IMR-90 (cell line): ENCODE measurements around the gene CLEC2A. TPM values are rescaled to one million over a fixed set of nuclear protein-coding genes. Genes with fewer than 3 reads are reported as not detected.

Experiments used
- ATAC-seq: fragments of 200-7000 bp; cut with Tn5 transposase; 2 replicates; pipeline ENCODE4 v1.9.1; 2020; ENCODE audit warnings: low read depth, mild to moderate bottlenecking, moderate library complexity
- BruUV-seq: library from RNA; stranded (reverse); fragments of 400-500 nt; replicated peaks from 2 replicates; lab custom pipeline; 2021; lab: Mats Ljungman, UMichigan
- CTCF ChIA-PET: fragments of 300-600 bp; formaldehyde crosslinking; extraction: SDS; loops from one replicate; lab custom pipeline; 2021; ENCODE audit warnings: antibody characterized with exemption; lab: Yijun Ruan, JAX
- POLR2A ChIA-PET: fragments of 300-600 bp; sonication (Branson Sonifier 250); formaldehyde crosslinking; loops from one replicate; lab custom pipeline; 2022; ENCODE audit warnings: antibody characterized with exemption; ENCODE audit not compliant: unreplicated experiment; lab: Charles Lee
- DNase-seq: peaks from one replicate; pipeline ENCODE4 v3.0.0; 2013
- H2AFZ ChIP-seq: replicated peaks from 2 replicates; pipeline ENCODE3; 2013; ENCODE audit warnings: low read length, mild to moderate bottlenecking; ENCODE audit not compliant: poor library complexity
- H2AK5ac ChIP-seq: 2 replicates; pipeline ENCODE4 v1.6.1; 2013; ENCODE audit warnings: low read depth, low read length, inconsistent platforms
- H2AK9ac ChIP-seq: replicated peaks from 2 replicates; pipeline ENCODE3; 2013; ENCODE audit warnings: mild to moderate bottlenecking, low read depth, low read length, moderate library complexity; ENCODE audit not compliant: poor library complexity
- H2BK120ac ChIP-seq: 2 replicates; pipeline ENCODE4 v1.6.1; 2013; ENCODE audit warnings: low read depth, low read length, inconsistent platforms
- H2BK15ac ChIP-seq: 3 replicates; pipeline ENCODE4 v1.6.1; 2013; ENCODE audit warnings: low read depth, low read length, inconsistent platforms
- H2BK20ac ChIP-seq: 2 replicates; pipeline ENCODE4 v1.6.1; 2013; ENCODE audit warnings: low read depth, mild to moderate bottlenecking, inconsistent platforms, low read length, moderate library complexity
- H2BK5ac ChIP-seq: 2 replicates; pipeline ENCODE4 v1.6.1; 2013; ENCODE audit warnings: mild to moderate bottlenecking, low read depth, low read length, inconsistent platforms; ENCODE audit not compliant: poor library complexity, severe bottlenecking
- H3K14ac ChIP-seq: replicated peaks from 2 replicates; pipeline ENCODE4 v1.6.1; 2013; ENCODE audit warnings: low read depth, low read length, inconsistent platforms
- H3K18ac ChIP-seq: 2 replicates; pipeline ENCODE4 v1.6.1; 2013; ENCODE audit warnings: low read depth, low read length, control low read depth
- H3K23ac ChIP-seq: 2 replicates; pipeline ENCODE4 v1.6.1; 2013; ENCODE audit warnings: low read depth, low read length, inconsistent platforms
- H3K27ac ChIP-seq: 2 replicates; pipeline ENCODE4 v1.5.1; 2013; ENCODE audit warnings: mild to moderate bottlenecking, control low read depth, low read length; ENCODE audit not compliant: insufficient read depth
- H3K27me3 ChIP-seq: 2 replicates; pipeline ENCODE4 v1.6.1; 2013; ENCODE audit warnings: low read length; ENCODE audit not compliant: control insufficient read depth, insufficient read depth
- H3K36me3 ChIP-seq: 2 replicates; pipeline ENCODE4 v1.6.1; 2013; ENCODE audit warnings: low read length, mixed read lengths; ENCODE audit not compliant: control insufficient read depth, insufficient read depth
- H3K4ac ChIP-seq: 2 replicates; pipeline ENCODE4 v1.6.1; 2013; ENCODE audit warnings: low read depth, low read length, inconsistent platforms
- H3K4me1 ChIP-seq: 2 replicates; pipeline ENCODE4 v1.6.1; 2013; ENCODE audit warnings: low read length, mixed read lengths; ENCODE audit not compliant: control insufficient read depth, insufficient read depth
- H3K4me2 ChIP-seq: 2 replicates; pipeline ENCODE4 v1.6.1; 2013; ENCODE audit warnings: low read depth, mild to moderate bottlenecking, control low read depth, low read length, moderate library complexity
- H3K4me3 ChIP-seq: 2 replicates; pipeline ENCODE4 v1.5.1; 2013; ENCODE audit warnings: low read depth, mild to moderate bottlenecking, control low read depth, low read length, moderate library complexity; ENCODE audit not compliant: insufficient read depth
- H3K56ac ChIP-seq: 2 replicates; pipeline ENCODE4 v1.6.1; 2013; ENCODE audit warnings: low read length, inconsistent platforms; ENCODE audit not compliant: insufficient read depth; ENCODE audit errors: extremely low read depth
- H3K79me1 ChIP-seq, 2 experiments: 2 replicates each; pipeline ENCODE4 v1.6.1; 2013; ENCODE audit warnings: low read length in 2 of 2, inconsistent platforms in 1 of 2, low read depth in 1 of 2
- H3K9ac ChIP-seq: 2 replicates; pipeline ENCODE4 v1.6.1; 2013; ENCODE audit warnings: low read depth, low read length, control low read depth
- H3K9me1 ChIP-seq: 2 replicates; pipeline ENCODE4 v1.6.1; 2013; ENCODE audit warnings: low read length, inconsistent platforms; ENCODE audit not compliant: insufficient read depth
- H3K9me3 ChIP-seq: 2 replicates; pipeline ENCODE4 v1.6.1; 2013; ENCODE audit warnings: low read length; ENCODE audit not compliant: control insufficient read depth, insufficient read depth
- H4K20me1 ChIP-seq: 2 replicates; pipeline ENCODE4 v1.6.1; 2013; ENCODE audit warnings: low read length, inconsistent platforms; ENCODE audit not compliant: insufficient read depth
- H4K5ac ChIP-seq: 2 replicates; pipeline ENCODE4 v1.6.1; 2013; ENCODE audit warnings: mild to moderate bottlenecking, low read depth, low read length, control low read depth
- H4K8ac ChIP-seq, 2 experiments: 2 replicates each; pipeline ENCODE4 v1.6.1; 2013; ENCODE audit warnings: low read depth in 2 of 2, low read length in 2 of 2, control low read depth in 1 of 2, inconsistent platforms in 1 of 2
- H4K91ac ChIP-seq: 2 replicates; pipeline ENCODE4 v1.6.1; 2013; ENCODE audit warnings: low read depth, low read length, inconsistent platforms; ENCODE audit not compliant: insufficient read depth
- BHLHE40 ChIP-seq: fragments of 150-350 bp; IDR thresholded peaks from 2 replicates; pipeline ENCODE4 v1.6.1; 2016; ENCODE audit warnings: mild to moderate bottlenecking, low read depth, low read length
- CEBPB ChIP-seq: IDR thresholded peaks from 2 replicates; pipeline ENCODE4 v1.6.1; 2012; ENCODE audit warnings: low read depth, low read length, improper control_type of control experiment
- MXI1 ChIP-seq: IDR thresholded peaks from 2 replicates; pipeline ENCODE4 v1.6.1; 2012; ENCODE audit warnings: low read depth, mild to moderate bottlenecking, low read length, moderate library complexity, borderline replicate concordance
- POLR2A ChIP-seq: IDR thresholded peaks from 2 replicates; pipeline ENCODE4 v1.6.1; 2012; ENCODE audit warnings: mild to moderate bottlenecking, low read depth, low read length
- RAD21 ChIP-seq: IDR thresholded peaks from 2 replicates; pipeline ENCODE4 v1.6.1; 2012; ENCODE audit warnings: low read length, improper control_type of control experiment
- RFX5 ChIP-seq: IDR thresholded peaks from 2 replicates; pipeline ENCODE4 v1.8.0; 2012; ENCODE audit warnings: low read depth, mild to moderate bottlenecking, low read length, moderate library complexity
- WGBS, 2 experiments: methylation state at CpG; one replicate each; pipeline versions ENCODE4 v1.1.5 to v1.1.7; 2013; ENCODE audit warnings: missing lambda C conversion rate in 2 of 2; ENCODE audit not compliant: insufficient read length in 1 of 2; ENCODE audit errors: extremely low coverage in 2 of 2; 5-methylcytosine and 5-hydroxymethylcytosine counted together
- dilution Hi-C: fragments of 300-500 bp; cut with HindIII; formaldehyde crosslinking; loops from one replicate; pipeline ENCODE4 v1.14.3; 2018; ENCODE audit warnings: low sequenced_read_pairs; ENCODE audit not compliant: unreplicated experiment
- in situ Hi-C: fragments of 300-500 bp; cut with MboI; formaldehyde crosslinking; loops from 3 replicates; pipeline ENCODE4 v1.14.3; 2019; ENCODE audit warnings: low sequenced_read_pairs, inconsistent platforms, mixed read lengths
- intact Hi-C: fragments of 100-400 bp; cut with micrococcal nuclease; formaldehyde crosslinking; loops from 2 replicates; pipeline ENCODE4 v1.10.0; 2022
- polyA plus RNA-seq, 3 experiments: library from polyadenylated mRNA; depleted of rRNA; stranded (reverse); fragments of >200 nt; gene quantifications; 2 replicates each; pipeline ENCODE4 v1.2.3, GENCODE V29; 2012; ENCODE audit warnings: low replicate concordance in 1 of 3
- total RNA-seq: library from RNA; depleted of rRNA; stranded (reverse); fragments of >200 nt; gene quantifications from 2 replicates; pipeline ENCODE4 v1.2.3, GENCODE V29; 2012
- TF ChIP-seq, protein P1 (sequence below): fragments of 150-350 bp; IDR thresholded peaks from 2 replicates; pipeline ENCODE4 v1.6.1; 2016; ENCODE audit warnings: low read depth, mild to moderate bottlenecking, low read length, moderate library complexity, borderline replicate concordance

Gene CLEC2A
- total and polyA plus RNA-seq, 2 of the 4 experiments (the other 2 are of a cell fraction): not detected

DNA sequence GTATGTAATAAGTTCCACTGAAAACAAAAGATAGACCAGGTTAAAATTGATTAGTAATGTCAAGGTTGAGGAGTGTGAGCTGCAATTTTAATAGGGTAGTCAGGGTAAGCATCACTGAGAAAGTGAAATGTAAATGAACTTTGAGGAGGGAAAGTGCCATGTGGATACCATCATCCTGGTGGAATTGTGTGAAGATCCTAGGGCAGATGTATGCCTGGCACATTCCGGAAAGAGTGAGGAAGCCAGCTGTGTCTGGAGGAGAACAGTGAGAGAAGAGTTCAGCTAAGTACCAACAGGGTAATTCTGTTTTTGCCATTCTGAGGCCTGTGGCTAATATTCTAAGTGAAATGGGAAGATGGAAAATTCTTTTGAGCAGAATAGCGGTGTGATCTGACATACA lies 2.9 kb upstream of the CLEC2A start:
- Histone ChIP-seq H3K4me2 (no peak overlapping the region), H3K4me3 (no peak overlapping the region), H3K23ac (no peak overlapping the region), H4K5ac (no peak overlapping the region), H2AK9ac (no peak overlapping the region), H4K8ac (no peak overlapping the region), H3K27ac (no peak overlapping the region), H2BK5ac (no peak overlapping the region), H2BK120ac (no peak overlapping the region), H4K91ac (no peak overlapping the region), H3K27me3 (peaks cover 3% of the 10 kb centered on the region), H2BK15ac (no peak overlapping the region), H3K4ac (no peak overlapping the region), H3K4me1 (no peaks in the 10 kb centered on the region), H3K9ac (no peak overlapping the region), H3K9me1 (no peaks in the 10 kb centered on the region), H2BK20ac (no peak overlapping the region), H2AK5ac (no peak overlapping the region), H3K36me3 (no peaks in the 10 kb centered on the region), H3K79me1 (no peaks in the 10 kb centered on the region), H3K56ac (no peak overlapping the region), H4K20me1 (no peaks in the 10 kb centered on the region), H3K14ac (no peak overlapping the region), H3K18ac (no peak overlapping the region), H3K9me3 (no peaks in the 10 kb centered on the region), H2AFZ (no peak overlapping the region)
- POLR2A ChIA-PET: no interaction called here
- CTCF ChIA-PET: no interaction called here
- TF ChIP-seq RFX5 (no peak), MXI1 (no peak), POLR2A (no peak), BHLHE40 (no peak), CEBPB (no peak), RAD21 (no peak)
- TF ChIP-seq, protein P1, sequence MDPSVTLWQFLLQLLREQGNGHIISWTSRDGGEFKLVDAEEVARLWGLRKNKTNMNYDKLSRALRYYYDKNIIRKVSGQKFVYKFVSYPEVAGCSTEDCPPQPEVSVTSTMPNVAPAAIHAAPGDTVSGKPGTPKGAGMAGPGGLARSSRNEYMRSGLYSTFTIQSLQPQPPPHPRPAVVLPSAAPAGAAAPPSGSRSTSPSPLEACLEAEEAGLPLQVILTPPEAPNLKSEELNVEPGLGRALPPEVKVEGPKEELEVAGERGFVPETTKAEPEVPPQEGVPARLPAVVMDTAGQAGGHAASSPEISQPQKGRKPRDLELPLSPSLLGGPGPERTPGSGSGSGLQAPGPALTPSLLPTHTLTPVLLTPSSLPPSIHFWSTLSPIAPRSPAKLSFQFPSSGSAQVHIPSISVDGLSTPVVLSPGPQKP: no peak
- DNase-seq: no peak
- no peak for ATAC-seq
- WGBS, 2 experiments: 100% methylated on average over 1 of the region's 2 CpGs; no CpG with 5 or more reads in 1 of the 2 experiments
- dilution Hi-C loops: no loop called here
- in situ Hi-C loops: no loop called here
- intact Hi-C loops: no loop called here
- no TSS peak for BruUV-seq
